ENCODE results near the gene HDAC3. TPM values are rescaled to one million over a fixed set of nuclear protein-coding genes. Genes with fewer than 3 reads are reported as not detected.

Gene HDAC3
- total RNA-seq, 2 experiments from 2014 or later: 85.8 to 89.6 TPM

- peaks cover 8% of the 10 kb centered on the region for H3K36me3 Mint-ChIP-seq
- peak overlapping the region; percentile 92 for H3K4me3 Mint-ChIP-seq
- no peaks in the 10 kb centered on the region for H3K27me3 Mint-ChIP-seq
- peaks cover 27% of the 10 kb centered on the region for H3K4me1 Mint-ChIP-seq
- DNase-seq: no peak
- no peaks in the 10 kb centered on the region for H3K9me3 Mint-ChIP-seq
- H3K27ac Mint-ChIP-seq: peak overlapping the region; percentile 96
- POLR2A ChIA-PET: interaction anchor here (1.0 to 8.8 kb wide), 6 partner anchors 12 to 317 kb away, joined by 3 to 107 read pairs (median 6); partner anchors contain the start of genes DIAPH1, HDAC3, PCDH12 and RELL2
- no peak for ATAC-seq (ENCODE audit: low read depth)
These were observed 15.1 kb upstream of the HDAC3 start for GRCh38 chr5:141651728-141652105.

GRCh38 chr5:141650851-141651727 lies 14.4 kb upstream of the HDAC3 start, which contains the start of gene FCHSD1:
FCHSD1 (minus strand) TSS chr5:141651418; CDS start chr5:141651368, 50 bp downstream.
- H3K27me3 Mint-ChIP-seq: no peaks in the 10 kb centered on the region
- peak; percentile 91 for ATAC-seq (ENCODE audit: low read depth)
- peak within 1 kb of the TSS; percentile 96 for H3K27ac Mint-ChIP-seq
- H3K4me3 Mint-ChIP-seq: peak within 1 kb of the TSS; percentile 92
- peak; percentile 89 for DNase-seq
- H3K9me3 Mint-ChIP-seq: no peaks in the 10 kb centered on the region
- peaks cover 11% of the 10 kb centered on the region for H3K36me3 Mint-ChIP-seq
- H3K4me1 Mint-ChIP-seq: peaks cover 30% of the 10 kb centered on the region
- POLR2A ChIA-PET: interaction anchor here (0.6 to 8.8 kb wide), 14 partner anchors 9 to 318 kb away, joined by 3 to 107 read pairs (median 4); partner anchors contain the start of genes DIAPH1, HDAC3, PCDH12 and RELL2

GRCh38 chr5:141649972-141650371 lies 13.3 kb upstream of the HDAC3 start:
- DNase-seq (no peak), ATAC-seq (ENCODE audit: low read depth) (no peak)
- no peaks in the 10 kb centered on the region for H3K9me3 Mint-ChIP-seq
- no peaks in the 10 kb centered on the region for H3K27me3 Mint-ChIP-seq
- peaks cover 16% of the 10 kb centered on the region for H3K36me3 Mint-ChIP-seq
- H3K4me3 Mint-ChIP-seq: peak overlapping the region; percentile 92
- H3K27ac Mint-ChIP-seq: peak overlapping the region; percentile 96
- POLR2A ChIA-PET: interaction anchor here (8.8 kb wide), 1 partner anchor 11 kb away, joined by 107 read pairs; the partner anchor contains the start of genes HDAC3 and RELL2
- peaks cover 31% of the 10 kb centered on the region for H3K4me1 Mint-ChIP-seq

- POLR2A ChIA-PET: interaction anchor here (8.8 kb wide), 1 partner anchor 10 kb away, joined by 107 read pairs; the partner anchor contains the start of genes HDAC3 and RELL2
- Mint-ChIP-seq H3K4me3 (no peak overlapping the region), H3K27me3 (no peaks in the 10 kb centered on the region), H3K27ac (peak overlapping the region; percentile 96), H3K4me1 (peaks cover 31% of the 10 kb centered on the region), H3K9me3 (no peaks in the 10 kb centered on the region), H3K36me3 (peaks cover 18% of the 10 kb centered on the region)
- ATAC-seq (ENCODE audit: low read depth) (no peak), DNase-seq (no peak)
These were observed 12.5 kb upstream of the HDAC3 start for GRCh38 chr5:141649056-141649688.

- POLR2A ChIA-PET: interaction anchor here (8.8 kb wide), 1 partner anchor 8 kb away, joined by 107 read pairs; the partner anchor contains the start of genes HDAC3 and RELL2
These were observed 11.2 kb upstream of the HDAC3 start for GRCh38 chr5:141647851-141648250.

GRCh38 chr5:141647242-141647641 lies 10.6 kb upstream of the HDAC3 start:
- ATAC-seq (ENCODE audit: low read depth) (no peak), DNase-seq (no peak)
- POLR2A ChIA-PET: interaction anchor here (8.8 kb wide), 1 partner anchor 8 kb away, joined by 107 read pairs; the partner anchor contains the start of genes HDAC3 and RELL2
- no peaks in the 10 kb centered on the region for H3K9me3 Mint-ChIP-seq
- H3K27me3 Mint-ChIP-seq: no peaks in the 10 kb centered on the region
- peaks cover 20% of the 10 kb centered on the region for H3K36me3 Mint-ChIP-seq
- no peak overlapping the region for H3K27ac Mint-ChIP-seq
- peaks cover 24% of the 10 kb centered on the region for H3K4me1 Mint-ChIP-seq
- no peak overlapping the region for H3K4me3 Mint-ChIP-seq

More at GRCh38 chr5:141647851-141648250, 11.2 kb upstream of the HDAC3 start:
- Mint-ChIP-seq H3K9me3 (no peaks in the 10 kb centered on the region), H3K4me3 (no peak overlapping the region), H3K27me3 (no peaks in the 10 kb centered on the region), H3K36me3 (peaks cover 20% of the 10 kb centered on the region), H3K27ac (no peak overlapping the region), H3K4me1 (peaks cover 29% of the 10 kb centered on the region)
- ATAC-seq (ENCODE audit: low read depth): no peak
- no peak for DNase-seq

DNA sequence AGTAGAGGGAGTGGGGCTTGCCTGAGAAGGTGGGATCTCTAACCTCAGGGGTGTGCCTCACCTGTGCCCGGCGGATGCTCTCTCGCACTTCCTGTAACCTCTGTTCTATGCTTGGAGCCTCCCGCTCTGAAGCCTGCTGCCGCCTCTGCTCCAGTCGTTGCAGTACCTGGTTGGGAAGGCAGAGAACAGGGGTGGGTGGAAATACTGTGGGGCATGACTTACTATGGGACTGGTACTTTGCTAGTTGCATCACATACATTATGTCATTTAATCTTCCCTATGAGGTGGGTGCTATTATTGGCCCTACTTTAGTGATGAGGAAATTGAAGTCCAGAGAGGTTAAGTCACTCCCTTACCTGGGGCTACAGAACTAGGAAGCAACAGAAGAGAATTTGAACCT lies 9.4 kb upstream of the HDAC3 start:
- DNase-seq (no peak), ATAC-seq (ENCODE audit: low read depth) (no peak)
- POLR2A ChIA-PET: interaction anchor here (8.8 kb wide), 1 partner anchor 7 kb away, joined by 107 read pairs; the partner anchor contains the start of genes HDAC3 and RELL2
- H3K27ac Mint-ChIP-seq: no peak overlapping the region
- no peaks in the 10 kb centered on the region for H3K9me3 Mint-ChIP-seq
- H3K36me3 Mint-ChIP-seq: peaks cover 18% of the 10 kb centered on the region
- no peaks in the 10 kb centered on the region for H3K27me3 Mint-ChIP-seq
- H3K4me3 Mint-ChIP-seq: no peak overlapping the region
- H3K4me1 Mint-ChIP-seq: peaks cover 27% of the 10 kb centered on the region

DNA sequence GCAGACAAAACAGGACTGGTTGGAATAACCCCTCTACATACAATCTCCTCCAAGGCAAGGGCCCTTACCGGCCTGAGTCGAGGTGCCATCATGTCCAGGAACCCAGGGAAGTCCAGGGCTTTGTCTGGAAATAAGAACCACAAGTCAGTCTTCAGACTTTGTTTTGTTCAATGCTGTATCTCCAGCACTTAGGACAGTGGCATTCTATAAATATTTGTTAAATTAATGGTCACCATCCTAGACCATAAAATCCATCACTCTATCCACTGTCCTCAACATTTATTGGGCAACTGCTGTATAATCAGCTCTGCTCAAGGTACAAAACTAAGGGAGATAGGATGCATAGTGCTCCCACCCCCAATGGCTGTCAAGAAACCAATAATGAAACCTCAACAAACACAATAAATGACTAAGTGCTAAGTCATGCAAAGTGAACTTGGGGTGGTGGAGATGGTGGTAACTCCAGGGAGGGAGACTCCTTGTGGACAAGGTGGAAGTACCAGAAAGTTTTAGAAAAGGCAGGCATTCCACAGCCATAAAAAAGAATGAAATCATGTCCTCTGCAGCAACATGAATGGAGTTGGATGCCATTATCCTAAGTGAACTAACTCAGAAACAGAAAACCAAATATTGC lies 5.1 kb upstream of the HDAC3 start:
- DNase-seq: no peak
- POLR2A ChIA-PET: interaction anchor here (9.6 kb wide), 1 partner anchor 7 kb away, joined by 107 read pairs; the partner anchor contains the start of gene FCHSD1
- no peaks in the 10 kb centered on the region for H3K9me3 Mint-ChIP-seq
- peaks cover 26% of the 10 kb centered on the region for H3K4me1 Mint-ChIP-seq
- no peak overlapping the region for H3K4me3 Mint-ChIP-seq
- no peak for ATAC-seq (ENCODE audit: low read depth)
- no peaks in the 10 kb centered on the region for H3K27me3 Mint-ChIP-seq
- peaks cover 12% of the 10 kb centered on the region for H3K36me3 Mint-ChIP-seq
- peak overlapping the region; percentile 61 for H3K27ac Mint-ChIP-seq

DNA sequence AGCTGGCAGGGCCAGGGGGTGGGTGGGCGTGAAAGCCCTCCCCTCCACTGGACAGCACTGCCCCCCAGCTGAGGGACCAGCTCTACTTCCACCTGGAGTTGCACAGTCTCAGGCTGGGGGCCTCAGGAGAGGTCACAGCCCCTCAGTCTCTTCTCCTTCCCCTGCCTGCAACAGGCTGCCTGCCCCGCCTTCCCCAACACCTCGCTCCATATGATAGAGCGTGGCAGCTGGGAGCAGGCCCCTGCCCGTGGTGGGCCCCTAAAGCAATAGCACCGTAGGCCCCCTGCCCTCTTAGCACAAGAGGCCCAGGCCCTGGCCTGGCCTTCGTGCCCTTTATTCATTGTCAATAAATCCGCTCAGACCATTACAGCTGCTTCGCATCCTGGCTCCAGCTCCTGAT lies 4.0 kb upstream of the HDAC3 start:
- no peaks in the 10 kb centered on the region for H3K9me3 Mint-ChIP-seq
- no peaks in the 10 kb centered on the region for H3K27me3 Mint-ChIP-seq
- DNase-seq (no peak), ATAC-seq (ENCODE audit: low read depth) (no peak)
- no peak overlapping the region for H3K27ac Mint-ChIP-seq
- peaks cover 6% of the 10 kb centered on the region for H3K36me3 Mint-ChIP-seq
- H3K4me3 Mint-ChIP-seq: no peak overlapping the region
- POLR2A ChIA-PET: interaction anchor here (9.6 kb wide), 1 partner anchor 8 kb away, joined by 107 read pairs; the partner anchor contains the start of gene FCHSD1
- peaks cover 28% of the 10 kb centered on the region for H3K4me1 Mint-ChIP-seq

GRCh38 chr5:141640051-141640415 lies 3.4 kb upstream of the HDAC3 start:
- Mint-ChIP-seq H3K27ac (no peak overlapping the region), H3K4me3 (no peak overlapping the region), H3K4me1 (peaks cover 34% of the 10 kb centered on the region), H3K36me3 (peaks cover 8% of the 10 kb centered on the region), H3K27me3 (no peaks in the 10 kb centered on the region), H3K9me3 (no peaks in the 10 kb centered on the region)
- ATAC-seq (ENCODE audit: low read depth) (no peak), DNase-seq (no peak)
- POLR2A ChIA-PET: interaction anchor here (9.6 kb wide), 1 partner anchor 9 kb away, joined by 107 read pairs; the partner anchor contains the start of gene FCHSD1

GRCh38 chr5:141639357-141640050 lies 2.9 kb upstream of the HDAC3 start:
- POLR2A ChIA-PET: interaction anchor here (9.6 kb wide), 1 partner anchor 10 kb away, joined by 107 read pairs; the partner anchor contains the start of gene FCHSD1
- H3K4me3 Mint-ChIP-seq: peak overlapping the region; percentile 13
- no peaks in the 10 kb centered on the region for H3K9me3 Mint-ChIP-seq
- H3K27ac Mint-ChIP-seq: no peak overlapping the region
- peaks cover 7% of the 10 kb centered on the region for H3K36me3 Mint-ChIP-seq
- no peaks in the 10 kb centered on the region for H3K27me3 Mint-ChIP-seq
- DNase-seq (no peak), ATAC-seq (ENCODE audit: low read depth) (no peak)
- H3K4me1 Mint-ChIP-seq: peaks cover 39% of the 10 kb centered on the region

DNA sequence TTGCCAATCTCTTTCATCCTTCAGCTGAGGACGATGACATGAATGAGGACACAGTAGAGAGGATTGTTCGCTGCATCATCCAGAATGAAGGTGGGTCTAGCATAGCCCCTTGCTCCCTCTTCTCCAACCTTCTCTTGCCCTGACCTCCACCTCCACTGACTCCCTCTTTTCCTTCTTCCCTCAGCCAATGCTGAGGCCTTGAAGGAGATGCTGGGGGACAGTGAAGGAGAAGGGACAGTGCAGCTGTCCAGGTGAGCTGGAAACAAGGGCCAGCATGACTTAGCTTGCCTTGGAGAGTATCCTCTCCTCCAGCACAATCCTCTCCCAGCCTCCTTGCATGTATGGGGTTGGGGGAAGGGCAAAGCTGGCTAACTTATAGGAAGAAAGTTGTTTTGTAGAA lies 2.1 kb upstream of the HDAC3 start:
- POLR2A ChIA-PET: interaction anchor here (0.6 to 9.6 kb wide), 6 partner anchors 10 to 47 kb away, joined by 3 to 107 read pairs (median 35); partner anchors contain the start of genes DIAPH1 and FCHSD1
- no peak for DNase-seq
- H3K4me1 Mint-ChIP-seq: peaks cover 44% of the 10 kb centered on the region

More for the DNA sequence above, 2.1 kb upstream of the HDAC3 start:
- no peak for ATAC-seq (ENCODE audit: low read depth)
- Mint-ChIP-seq H3K27ac (peak overlapping the region; percentile 93), H3K36me3 (peaks cover 10% of the 10 kb centered on the region), H3K9me3 (no peaks in the 10 kb centered on the region), H3K27me3 (no peaks in the 10 kb centered on the region), H3K4me3 (peak overlapping the region; percentile 94)

All from activated naive CD8-positive, alpha-beta T cell treated with anti-CD3 and anti-CD28 coated beads, Interleukin-2, amount 10 ng/mL, durations not matched to agents 7 days and 5 days (primary cell).